ENCODE measurements around the gene NUP210L. TPM values are rescaled to one million over a fixed set of nuclear protein-coding genes. Genes with fewer than 3 reads are reported as not detected.

Gene NUP210L
- total and polyA plus RNA-seq, 2 of the 13 experiments (the other 11 are each of a cell fraction or from before 2014, with no cell fraction given), result not detected

DNA sequence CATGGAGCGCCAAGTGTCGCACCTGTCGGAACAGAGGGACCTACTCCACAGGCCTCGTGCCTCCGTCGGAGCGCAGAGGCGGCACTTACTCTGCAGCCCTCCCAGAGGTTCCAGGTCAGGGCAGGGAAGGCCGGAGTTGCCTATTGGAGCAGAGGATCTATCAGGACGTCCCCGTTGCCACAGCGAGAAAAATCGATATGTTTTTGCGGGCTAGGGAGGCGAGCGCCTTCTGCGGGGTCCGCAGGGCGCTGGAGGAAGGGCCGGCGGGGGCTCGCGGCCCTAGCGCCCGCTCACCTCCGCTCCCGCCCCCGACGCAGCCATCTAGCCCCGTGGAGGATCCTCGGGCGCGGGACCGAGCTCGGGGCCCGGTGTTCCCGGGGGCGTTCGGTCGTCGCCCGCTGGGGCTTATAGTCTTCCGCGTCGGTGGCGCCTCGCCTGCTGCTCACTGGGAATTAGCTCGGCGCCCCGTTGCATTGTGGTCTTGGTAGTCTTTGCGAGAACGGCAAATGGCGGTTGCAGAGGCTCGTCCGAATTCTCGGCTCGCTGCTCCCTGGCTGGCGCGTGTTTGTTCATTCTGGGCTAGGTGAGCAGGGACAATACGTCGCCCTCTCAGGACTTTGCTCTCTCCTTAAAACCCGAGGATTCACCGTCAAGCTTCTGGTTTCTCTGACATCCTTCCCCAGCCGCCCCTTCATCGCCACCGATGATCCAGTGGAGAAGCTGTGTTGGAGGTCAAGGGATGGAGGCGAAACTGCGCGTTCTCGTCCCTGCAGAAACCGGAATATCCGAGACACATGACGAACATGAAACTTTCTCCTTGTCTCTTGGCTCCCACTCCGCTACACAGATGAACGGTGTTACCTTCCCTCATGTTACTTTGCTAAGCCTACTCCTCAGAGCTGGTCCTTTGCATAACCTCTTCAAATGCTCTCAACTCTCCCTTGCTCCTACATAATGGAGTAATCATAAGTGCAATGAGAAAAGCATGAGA lies 177.3 kb downstream of the NUP210L start, which contains the start of gene JTB (continued):
- TF ChIP-seq, protein P1, sequence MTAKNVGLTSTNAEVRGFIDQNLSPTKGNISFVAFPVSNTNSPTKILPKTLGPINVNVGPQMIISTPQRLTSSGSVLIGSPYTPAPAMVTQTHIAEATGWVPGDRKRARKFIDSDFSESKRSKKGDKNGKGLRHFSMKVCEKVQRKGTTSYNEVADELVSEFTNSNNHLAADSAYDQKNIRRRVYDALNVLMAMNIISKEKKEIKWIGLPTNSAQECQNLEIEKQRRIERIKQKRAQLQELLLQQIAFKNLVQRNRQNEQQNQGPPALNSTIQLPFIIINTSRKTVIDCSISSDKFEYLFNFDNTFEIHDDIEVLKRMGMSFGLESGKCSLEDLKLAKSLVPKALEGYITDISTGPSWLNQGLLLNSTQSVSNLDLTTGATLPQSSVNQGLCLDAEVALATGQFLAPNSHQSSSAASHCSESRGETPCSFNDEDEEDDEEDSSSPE (CRISPR knock-in tag; IDR thresholded peaks at IDR 0.05), result peak; percentile 80; the same call in 1 of the 2 replicates
- TF ChIP-seq NFIC (IDR thresholded peaks at IDR 0.05; ENCODE audit: low read length) (no peak), BORCS8-MEF2B (CRISPR knock-in tag; IDR thresholded peaks at IDR 0.05) (peak; percentile 73; the same call in 1 of the 2 replicates), NCOA1 (CRISPR knock-in tag; IDR thresholded peaks at IDR 0.05) (no peak), U2AF2 (IDR thresholded peaks at IDR 0.05; ENCODE audit: low read depth, low read length) (no peak), ZNF24 (IDR thresholded peaks at IDR 0.05) (0 out of 2 replicates have a peak, but pooled peaks have one; percentile 35), FOSL1 (CRISPR knock-in tag; IDR thresholded peaks at IDR 0.05; ENCODE audit: borderline replicate concordance) (no peak), MED8 (CRISPR knock-in tag; IDR thresholded peaks at IDR 0.05; ENCODE audit: insufficient replicate concordance) (no peak), PAF1 (CRISPR knock-in tag; IDR thresholded peaks at IDR 0.05) (no peak), FOSL2 (CRISPR knock-in tag; IDR thresholded peaks at IDR 0.05) (peak; percentile 32; the same call in 1 of the 2 replicates), ZNF235 (CRISPR knock-in tag; IDR thresholded peaks at IDR 0.05; ENCODE audit: borderline replicate concordance) (peak; percentile 94; the same call in 1 of the 2 replicates), NFYC (CRISPR knock-in tag; IDR thresholded peaks at IDR 0.05) (peak; percentile 60), FOXJ3 (CRISPR knock-in tag; IDR thresholded peaks at IDR 0.05; ENCODE audit: borderline replicate concordance) (no peak)
- TF ChIP-seq, protein P2, sequence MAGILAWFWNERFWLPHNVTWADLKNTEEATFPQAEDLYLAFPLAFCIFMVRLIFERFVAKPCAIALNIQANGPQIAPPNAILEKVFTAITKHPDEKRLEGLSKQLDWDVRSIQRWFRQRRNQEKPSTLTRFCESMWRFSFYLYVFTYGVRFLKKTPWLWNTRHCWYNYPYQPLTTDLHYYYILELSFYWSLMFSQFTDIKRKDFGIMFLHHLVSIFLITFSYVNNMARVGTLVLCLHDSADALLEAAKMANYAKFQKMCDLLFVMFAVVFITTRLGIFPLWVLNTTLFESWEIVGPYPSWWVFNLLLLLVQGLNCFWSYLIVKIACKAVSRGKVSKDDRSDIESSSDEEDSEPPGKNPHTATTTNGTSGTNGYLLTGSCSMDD (CRISPR knock-in tag; IDR thresholded peaks at IDR 0.05), result no peak
- TF ChIP-seq, protein P3, sequence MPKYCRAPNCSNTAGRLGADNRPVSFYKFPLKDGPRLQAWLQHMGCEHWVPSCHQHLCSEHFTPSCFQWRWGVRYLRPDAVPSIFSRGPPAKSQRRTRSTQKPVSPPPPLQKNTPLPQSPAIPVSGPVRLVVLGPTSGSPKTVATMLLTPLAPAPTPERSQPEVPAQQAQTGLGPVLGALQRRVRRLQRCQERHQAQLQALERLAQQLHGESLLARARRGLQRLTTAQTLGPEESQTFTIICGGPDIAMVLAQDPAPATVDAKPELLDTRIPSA (CRISPR knock-in tag; IDR thresholded peaks at IDR 0.05; ENCODE audit: borderline replicate concordance), result peak; percentile 69; the same call in 1 of the 2 replicates
- TF ChIP-seq, protein P4, sequence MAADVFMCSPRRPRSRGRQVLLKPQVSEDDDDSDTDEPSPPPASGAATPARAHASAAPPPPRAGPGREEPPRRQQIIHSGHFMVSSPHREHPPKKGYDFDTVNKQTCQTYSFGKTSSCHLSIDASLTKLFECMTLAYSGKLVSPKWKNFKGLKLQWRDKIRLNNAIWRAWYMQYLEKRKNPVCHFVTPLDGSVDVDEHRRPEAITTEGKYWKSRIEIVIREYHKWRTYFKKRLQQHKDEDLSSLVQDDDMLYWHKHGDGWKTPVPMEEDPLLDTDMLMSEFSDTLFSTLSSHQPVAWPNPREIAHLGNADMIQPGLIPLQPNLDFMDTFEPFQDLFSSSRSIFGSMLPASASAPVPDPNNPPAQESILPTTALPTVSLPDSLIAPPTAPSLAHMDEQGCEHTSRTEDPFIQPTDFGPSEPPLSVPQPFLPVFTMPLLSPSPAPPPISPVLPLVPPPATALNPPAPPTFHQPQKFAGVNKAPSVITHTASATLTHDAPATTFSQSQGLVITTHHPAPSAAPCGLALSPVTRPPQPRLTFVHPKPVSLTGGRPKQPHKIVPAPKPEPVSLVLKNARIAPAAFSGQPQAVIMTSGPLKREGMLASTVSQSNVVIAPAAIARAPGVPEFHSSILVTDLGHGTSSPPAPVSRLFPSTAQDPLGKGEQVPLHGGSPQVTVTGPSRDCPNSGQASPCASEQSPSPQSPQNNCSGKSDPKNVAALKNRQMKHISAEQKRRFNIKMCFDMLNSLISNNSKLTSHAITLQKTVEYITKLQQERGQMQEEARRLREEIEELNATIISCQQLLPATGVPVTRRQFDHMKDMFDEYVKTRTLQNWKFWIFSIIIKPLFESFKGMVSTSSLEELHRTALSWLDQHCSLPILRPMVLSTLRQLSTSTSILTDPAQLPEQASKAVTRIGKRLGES (CRISPR knock-in tag; IDR thresholded peaks at IDR 0.05; ENCODE audit: borderline replicate concordance), result no peak; the same call in 1 of the 2 replicates
- TF ChIP-seq, protein P5, sequence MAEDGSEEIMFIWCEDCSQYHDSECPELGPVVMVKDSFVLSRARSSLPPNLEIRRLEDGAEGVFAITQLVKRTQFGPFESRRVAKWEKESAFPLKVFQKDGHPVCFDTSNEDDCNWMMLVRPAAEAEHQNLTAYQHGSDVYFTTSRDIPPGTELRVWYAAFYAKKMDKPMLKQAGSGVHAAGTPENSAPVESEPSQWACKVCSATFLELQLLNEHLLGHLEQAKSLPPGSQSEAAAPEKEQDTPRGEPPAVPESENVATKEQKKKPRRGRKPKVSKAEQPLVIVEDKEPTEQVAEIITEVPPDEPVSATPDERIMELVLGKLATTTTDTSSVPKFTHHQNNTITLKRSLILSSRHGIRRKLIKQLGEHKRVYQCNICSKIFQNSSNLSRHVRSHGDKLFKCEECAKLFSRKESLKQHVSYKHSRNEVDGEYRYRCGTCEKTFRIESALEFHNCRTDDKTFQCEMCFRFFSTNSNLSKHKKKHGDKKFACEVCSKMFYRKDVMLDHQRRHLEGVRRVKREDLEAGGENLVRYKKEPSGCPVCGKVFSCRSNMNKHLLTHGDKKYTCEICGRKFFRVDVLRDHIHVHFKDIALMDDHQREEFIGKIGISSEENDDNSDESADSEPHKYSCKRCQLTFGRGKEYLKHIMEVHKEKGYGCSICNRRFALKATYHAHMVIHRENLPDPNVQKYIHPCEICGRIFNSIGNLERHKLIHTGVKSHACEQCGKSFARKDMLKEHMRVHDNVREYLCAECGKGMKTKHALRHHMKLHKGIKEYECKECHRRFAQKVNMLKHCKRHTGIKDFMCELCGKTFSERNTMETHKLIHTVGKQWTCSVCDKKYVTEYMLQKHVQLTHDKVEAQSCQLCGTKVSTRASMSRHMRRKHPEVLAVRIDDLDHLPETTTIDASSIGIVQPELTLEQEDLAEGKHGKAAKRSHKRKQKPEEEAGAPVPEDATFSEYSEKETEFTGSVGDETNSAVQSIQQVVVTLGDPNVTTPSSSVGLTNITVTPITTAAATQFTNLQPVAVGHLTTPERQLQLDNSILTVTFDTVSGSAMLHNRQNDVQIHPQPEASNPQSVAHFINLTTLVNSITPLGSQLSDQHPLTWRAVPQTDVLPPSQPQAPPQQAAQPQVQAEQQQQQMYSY (CRISPR knock-in tag; IDR thresholded peaks at IDR 0.05), result no peak

Measured in HepG2 (cell line).